Keratinocyte (primary cell): ENCODE results near the gene ZNF521.

Experiments
- EZH2 ChIP-seq: IDR thresholded peaks from one replicate; pipeline ENCODE4 v1.6.1; 2012; ENCODE audit warnings: inconsistent platforms, mild to moderate bottlenecking, low read length, moderate library complexity
- TF ChIP-seq, protein P1 (sequence below), 3 experiments: IDR thresholded peaks in 1 of 3; conservative IDR thresholded peaks in 1 of 3; optimal IDR thresholded peaks in 1 of 3; 2 replicates in 2 of 3; 3 replicates in 1 of 3; pipeline versions ENCODE3 to v1.5.1; 2011; ENCODE audit warnings: low read length in 3 of 3, mild to moderate bottlenecking in 3 of 3, moderate library complexity in 2 of 3, control low read depth in 1 of 3, inconsistent platforms in 1 of 3; ENCODE audit not compliant: insufficient read depth in 2 of 3; ENCODE audit errors: extremely low read depth in 1 of 3

DNA sequence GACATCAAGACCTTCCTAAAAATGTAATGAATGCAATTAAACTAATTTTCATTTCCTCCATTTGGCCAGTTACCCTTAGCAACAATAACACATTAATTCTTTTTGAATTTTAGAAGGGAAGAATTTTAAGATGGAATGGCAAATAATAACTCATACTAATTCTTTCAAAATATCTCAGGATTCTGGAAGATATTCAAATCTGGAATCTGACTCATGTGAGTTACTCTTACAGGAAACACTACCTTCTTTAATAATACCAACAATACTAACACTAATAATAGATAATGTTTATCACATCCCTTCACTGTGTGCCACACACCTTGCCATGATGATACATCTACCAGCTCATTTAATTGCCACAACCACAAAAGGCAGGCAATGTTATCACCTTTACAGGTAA lies 46.4 kb downstream of the ZNF521 start:
- TF ChIP-seq, protein P1, sequence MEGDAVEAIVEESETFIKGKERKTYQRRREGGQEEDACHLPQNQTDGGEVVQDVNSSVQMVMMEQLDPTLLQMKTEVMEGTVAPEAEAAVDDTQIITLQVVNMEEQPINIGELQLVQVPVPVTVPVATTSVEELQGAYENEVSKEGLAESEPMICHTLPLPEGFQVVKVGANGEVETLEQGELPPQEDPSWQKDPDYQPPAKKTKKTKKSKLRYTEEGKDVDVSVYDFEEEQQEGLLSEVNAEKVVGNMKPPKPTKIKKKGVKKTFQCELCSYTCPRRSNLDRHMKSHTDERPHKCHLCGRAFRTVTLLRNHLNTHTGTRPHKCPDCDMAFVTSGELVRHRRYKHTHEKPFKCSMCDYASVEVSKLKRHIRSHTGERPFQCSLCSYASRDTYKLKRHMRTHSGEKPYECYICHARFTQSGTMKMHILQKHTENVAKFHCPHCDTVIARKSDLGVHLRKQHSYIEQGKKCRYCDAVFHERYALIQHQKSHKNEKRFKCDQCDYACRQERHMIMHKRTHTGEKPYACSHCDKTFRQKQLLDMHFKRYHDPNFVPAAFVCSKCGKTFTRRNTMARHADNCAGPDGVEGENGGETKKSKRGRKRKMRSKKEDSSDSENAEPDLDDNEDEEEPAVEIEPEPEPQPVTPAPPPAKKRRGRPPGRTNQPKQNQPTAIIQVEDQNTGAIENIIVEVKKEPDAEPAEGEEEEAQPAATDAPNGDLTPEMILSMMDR (optimal IDR thresholded peaks at IDR 0.05 in 1 of 3, IDR thresholded peaks at IDR 0.05 in 1 of 3, conservative IDR thresholded peaks at IDR 0.05 in 1 of 3; ENCODE audit: extremely low read depth in 1 of 3, insufficient read depth in 2 of 3, low read length in 3 of 3): no peak
- no peak for TF ChIP-seq EZH2
